HG03135 (cell line): ENCODE data around the gene MAGEC3.
"Not testable (repeated sequence)": the region's sequence is repeated elsewhere in the genome, so short reads cannot be mapped to it uniquely, and the experiment has no call there.

Experiments
- ATAC-seq: cut with Tn5 transposase; IDR thresholded peaks from one replicate; pipeline ENCODE4 v1.9.1; 2021; ENCODE audit warnings: mild to moderate bottlenecking, moderate library complexity; ENCODE audit not compliant: unreplicated experiment

The MAGEC3 gene, protein sequence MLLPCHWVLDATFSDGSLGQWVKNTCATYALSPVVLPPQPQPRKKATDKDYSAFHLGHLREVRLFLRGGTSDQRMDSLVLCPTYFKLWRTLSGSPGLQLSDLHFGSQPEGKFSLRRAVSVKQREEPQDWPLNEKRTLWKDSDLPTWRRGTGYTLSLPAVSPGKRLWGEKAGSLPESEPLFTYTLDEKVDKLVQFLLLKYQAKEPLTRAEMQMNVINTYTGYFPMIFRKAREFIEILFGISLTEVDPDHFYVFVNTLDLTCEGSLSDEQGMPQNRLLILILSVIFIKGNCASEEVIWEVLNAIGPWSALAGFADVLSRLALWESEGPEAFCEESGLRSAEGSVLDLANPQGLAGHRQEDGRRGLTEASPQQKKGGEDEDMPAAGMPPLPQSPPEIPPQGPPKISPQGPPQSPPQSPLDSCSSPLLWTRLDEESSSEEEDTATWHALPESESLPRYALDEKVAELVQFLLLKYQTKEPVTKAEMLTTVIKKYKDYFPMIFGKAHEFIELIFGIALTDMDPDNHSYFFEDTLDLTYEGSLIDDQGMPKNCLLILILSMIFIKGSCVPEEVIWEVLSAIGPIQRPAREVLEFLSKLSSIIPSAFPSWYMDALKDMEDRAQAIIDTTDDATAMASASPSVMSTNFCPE

DNA sequence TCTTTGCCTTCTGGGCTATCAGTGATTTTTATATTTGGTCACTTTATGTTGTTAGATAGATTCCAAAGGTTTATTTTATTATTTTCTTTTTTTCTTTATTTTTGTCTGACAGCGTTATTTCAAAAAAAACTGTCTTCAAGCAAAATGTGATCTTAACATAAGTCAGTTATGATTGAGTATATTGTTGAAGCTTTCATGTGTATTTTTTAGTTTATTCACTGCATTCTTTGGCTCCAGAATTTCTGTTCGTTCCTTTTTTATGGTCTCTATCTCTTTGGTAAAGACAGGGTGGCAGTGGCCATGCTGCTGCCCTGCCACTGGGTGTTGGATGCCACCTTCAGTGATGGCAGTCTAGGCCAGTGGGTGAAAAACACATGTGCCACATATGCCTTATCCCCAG lies at the start of gene MAGEC3:
Gene MAGEC3, plus strand, starts transcription at position 301 of the 400 bp plus-strand sequence. Its CDS starts 0 bp downstream, at position 301.
- no peak for ATAC-seq

DNA sequence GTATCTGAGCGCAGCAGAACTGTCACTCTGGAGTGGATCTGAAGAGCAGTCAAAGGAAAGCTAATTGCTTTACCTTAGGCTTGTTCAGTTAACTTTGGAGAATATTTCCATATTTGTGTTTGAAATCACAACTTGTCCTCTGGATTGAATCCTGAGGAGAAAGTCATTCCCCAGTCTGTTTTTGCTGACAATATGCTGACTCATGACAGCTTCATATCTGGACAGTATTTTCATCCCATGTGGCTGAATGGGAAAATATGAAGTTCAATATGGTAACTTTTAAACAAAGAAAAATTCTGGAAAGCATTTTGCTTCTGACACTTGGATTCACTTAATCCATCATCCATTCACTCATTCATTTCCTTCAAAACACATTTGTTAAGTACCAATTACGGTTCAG lies 46.3 kb upstream of the MAGEC3 start:
- ATAC-seq = no peak

DNA sequence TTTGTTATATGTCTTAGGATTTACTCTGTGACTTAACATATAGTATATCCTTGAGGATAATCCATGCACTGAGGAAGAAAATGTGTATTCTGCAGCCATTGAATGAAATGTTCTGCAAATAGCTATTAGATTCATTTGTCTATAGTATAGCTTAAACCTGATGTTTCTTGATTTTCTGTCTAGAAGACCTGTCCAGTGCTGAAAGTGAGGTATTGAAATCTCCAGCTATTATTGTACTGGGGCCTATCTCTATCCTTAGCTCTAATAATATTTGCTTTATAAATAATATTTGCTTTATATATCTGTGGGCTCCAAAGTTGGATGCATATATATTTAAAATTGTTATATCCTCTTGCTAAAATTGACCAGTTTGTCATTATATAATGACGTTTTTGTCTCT lies 26.7 kb upstream of the MAGEC3 start:
- no peak for ATAC-seq

DNA sequence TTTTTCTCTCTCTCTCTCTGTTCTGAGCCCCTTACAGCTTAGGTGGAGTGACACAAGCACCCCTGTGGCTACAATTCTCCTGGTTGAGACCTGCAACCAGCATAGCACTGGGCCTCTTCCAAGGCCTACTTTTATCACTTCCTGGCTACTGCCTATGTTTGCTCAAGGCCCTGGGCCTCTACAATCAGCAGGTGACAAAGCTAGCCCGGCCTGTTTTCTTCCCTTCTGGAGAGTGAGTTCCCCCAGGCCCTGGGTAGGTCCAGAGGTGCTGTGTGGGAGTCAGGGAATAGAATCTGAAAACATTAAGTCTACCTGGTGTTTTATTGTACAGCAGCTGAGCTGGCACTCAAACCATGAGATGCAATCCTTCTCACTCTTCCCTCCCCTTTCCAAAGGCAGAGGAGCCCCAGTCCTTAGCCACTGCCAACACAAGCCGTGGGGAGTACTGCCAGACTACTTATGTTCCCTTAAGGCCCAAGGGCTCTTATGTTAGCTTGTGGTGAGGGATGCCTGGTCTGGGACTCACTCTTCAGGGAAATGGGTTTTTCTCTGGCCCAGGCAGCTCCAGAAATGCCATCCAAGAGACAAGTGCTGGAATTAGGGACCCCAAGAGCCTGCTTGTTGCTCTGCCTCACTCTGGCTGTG lies 23.8 kb upstream of the MAGEC3 start:
- no peak for ATAC-seq

DNA sequence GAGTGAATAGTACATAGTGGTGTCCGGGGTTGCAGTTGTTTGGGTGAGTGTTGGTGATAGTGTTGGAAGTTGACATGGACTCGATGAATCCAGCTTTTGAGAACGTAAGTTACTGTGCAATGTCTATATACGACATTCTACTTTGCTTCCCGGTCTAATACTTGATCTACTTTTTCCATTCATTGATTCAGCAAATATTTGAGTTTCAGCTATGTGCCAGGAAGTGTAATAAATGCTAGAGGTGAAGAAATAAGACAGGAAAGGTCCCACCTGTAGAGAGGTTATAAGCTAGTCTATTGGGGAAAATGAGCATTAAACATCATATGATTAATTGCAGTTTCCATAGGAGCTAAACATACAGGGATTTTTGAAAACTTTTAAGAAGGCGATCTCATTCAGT lies 22.2 kb upstream of the MAGEC3 start:
- ATAC-seq = no peak

DNA sequence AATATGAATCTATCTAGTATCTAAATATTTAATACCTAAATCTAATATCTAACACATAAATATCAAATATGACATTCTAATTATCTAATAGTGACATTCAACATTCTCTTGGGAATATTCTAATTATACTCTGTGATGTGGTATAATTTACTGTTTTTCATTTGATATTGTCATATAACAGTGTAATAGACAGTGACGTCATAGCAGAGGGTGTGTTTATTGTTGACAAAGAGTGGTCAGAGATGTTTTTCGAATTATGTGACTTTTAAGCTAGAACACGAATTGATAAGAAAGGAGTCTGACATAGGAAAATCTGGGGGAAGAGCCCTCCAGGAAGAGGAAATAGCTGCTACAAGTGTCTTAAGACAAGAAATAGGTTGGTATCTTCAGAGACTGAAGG lies 5.9 kb upstream of the MAGEC3 start:
- ATAC-seq = no peak

DNA sequence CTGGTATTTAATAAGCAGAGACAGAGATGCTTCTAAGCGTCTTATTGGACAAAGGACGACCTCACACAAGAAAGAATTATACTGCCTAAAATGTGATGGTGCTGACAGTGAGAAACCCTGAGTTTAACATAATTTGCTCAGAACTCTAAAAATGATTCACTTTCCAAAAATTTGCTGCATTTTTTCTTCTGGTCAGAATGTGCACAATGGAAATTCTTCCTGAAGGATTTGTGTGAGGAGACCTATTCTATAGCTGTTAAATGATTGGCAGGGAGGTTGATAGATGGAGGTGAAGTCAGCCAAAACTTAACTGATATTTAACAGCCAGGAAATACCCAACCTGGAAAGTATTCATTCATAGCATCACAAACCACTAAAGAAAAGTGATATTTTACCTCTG lies 1.7 kb downstream of the MAGEC3 start:
- ATAC-seq = no peak

DNA sequence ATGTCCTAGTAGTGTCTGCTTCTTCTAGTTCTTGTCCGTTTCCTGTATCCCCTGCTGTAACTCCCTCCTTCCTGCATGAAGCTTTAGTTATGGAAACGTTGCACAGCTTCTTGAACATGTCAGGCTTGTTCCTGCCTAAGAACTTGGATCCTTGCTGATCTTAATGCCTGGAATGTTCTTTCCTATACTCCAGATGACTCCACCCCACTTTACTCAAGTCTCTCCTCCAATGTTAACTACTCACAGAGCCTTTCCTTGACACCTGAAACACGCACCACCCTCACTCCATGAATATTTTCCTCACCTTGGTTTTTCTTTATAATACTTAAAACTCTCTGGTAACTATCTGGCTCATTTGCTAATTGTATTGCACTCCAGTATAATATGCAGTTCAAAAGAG lies 19.4 kb downstream of the MAGEC3 start:
- ATAC-seq = no peak

DNA sequence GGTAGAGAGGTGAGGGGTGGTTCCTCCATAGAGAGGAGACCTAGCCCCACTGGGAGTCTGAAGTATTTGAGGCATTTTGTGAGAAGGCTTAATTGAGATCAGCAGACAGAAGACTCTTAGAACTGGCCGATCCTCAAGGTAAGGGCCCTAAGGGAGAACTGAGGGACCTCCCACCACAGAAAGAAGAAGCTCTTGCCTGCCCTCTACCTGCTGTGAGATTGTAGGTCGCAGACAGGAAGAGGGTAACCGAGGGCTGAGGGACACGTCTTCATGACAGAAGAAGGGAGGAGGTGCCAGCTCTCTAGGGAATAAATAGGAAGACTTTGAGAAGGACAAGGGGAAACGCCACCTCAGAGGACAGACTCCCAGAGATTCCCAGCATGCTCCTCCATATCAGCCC lies 41.5 kb downstream of the MAGEC3 start:
- no peak for ATAC-seq

DNA sequence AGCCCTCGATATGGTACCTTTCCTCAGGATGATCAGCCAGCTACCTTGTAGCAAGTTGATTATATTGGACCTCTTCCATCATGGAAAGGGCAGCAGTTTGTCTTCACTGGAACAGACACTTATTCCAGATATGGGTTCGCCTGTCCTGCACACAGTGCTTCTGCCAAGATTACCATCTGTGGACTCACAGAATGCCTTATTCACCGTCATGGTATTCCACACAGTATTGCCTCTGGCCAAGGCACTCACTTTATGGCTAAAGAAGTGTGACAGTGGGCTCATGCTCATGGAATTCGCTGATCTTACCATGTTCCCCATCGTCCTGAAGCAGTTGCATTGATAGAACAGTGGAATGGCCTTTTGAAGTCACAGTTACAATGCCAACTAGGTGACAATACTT lies 50.7 kb downstream of the MAGEC3 start:
- not testable (repeated sequence) for ATAC-seq

DNA sequence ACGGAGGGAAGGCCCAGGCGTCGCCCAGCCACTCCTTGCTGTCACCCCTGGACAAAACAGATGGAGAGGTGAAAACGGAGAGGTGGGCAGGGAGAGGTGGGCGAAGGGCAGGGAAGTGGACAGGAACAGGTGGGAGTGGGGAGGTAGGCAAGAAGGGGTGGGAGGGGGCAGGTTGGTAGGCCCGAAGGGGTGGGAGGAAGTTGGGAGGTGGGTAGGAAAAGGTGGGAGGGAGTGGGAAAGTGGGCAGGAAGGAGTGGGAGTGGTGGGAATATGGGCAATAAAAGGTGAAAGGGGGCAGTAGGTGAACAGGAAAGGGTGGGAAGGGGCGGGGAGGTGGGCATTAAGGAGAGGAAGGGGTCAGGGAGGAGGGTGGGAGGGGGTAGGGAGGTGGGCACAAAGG lies 56.6 kb downstream of the MAGEC3 start:
- no peak for ATAC-seq

DNA sequence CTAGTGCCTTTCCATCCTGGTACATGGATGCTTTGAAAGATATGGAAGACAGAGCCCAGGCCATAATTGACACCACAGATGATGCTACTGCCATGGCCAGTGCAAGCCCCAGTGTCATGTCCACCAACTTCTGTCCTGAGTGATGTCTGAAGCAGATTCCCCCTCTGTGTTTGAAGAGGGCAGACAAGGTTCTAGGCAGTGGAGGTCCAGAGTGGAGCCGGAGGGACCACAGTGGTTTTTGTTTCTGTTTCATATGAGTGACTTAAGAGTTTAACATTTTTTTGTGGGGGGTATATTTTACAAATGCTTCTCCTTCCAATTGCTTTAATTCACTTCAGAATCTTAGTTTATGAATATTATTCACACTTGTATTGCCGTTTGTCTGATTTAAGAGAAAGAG lies 59.6 kb downstream of the MAGEC3 start:
- ATAC-seq = no peak

DNA sequence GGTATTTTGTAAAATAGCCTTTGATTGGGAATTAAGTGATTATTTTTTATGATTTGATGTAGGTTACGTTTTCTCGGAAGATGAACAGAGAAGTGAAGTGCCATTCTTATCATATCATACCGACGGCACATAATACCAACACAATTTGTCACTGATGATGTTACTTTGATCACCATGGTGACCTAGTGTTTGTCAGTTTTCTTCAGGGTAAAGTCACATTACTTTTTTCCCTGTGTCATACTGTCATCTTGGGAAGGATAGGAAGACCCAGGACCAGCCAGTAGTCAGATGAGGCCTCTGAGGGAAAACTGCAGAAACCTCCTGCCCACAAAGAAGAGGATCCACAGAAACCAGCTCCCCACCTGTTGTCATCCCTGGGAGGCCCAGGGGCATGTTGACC lies 64.2 kb downstream of the MAGEC3 start:
- ATAC-seq = no peak

DNA sequence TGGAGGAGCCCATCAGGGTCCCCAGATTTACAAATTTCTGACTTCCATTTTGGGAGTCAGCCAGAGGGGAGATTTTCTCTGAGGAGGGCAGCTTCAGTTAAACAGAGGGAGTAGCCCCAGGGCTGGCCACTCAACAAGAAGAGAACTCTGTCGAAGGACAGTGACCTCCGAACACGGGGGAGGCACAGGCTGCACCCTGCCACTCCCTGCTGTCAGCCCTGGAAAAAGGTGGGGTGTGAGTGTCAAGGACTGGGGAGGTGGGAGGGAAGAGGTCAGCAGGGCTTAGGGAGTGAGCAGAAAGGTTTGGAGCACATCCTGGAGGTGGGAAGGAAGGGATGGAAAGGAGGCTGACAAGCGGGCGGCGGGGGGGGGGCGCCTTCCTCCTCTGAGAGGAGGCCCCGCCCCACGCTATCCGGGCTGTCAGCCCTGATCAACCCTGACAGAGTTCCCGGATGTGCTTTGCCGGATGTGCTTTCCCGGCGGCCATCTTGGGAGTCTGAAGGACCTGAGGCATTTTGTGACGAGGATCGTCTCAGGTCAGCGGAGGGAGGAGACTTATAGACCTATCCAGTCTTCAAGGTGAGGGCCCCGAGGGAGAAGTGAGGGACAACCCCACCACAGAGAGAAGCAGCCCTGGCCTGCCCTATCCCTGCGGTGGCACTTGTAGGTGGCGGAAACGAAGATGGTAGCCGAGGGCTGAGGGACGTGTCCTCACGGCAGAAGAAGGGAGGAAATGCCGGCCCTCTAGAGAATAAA lies 65.5 kb downstream of the MAGEC3 start, which contains the start of gene MAGEC1:
Gene MAGEC1, plus strand, starts transcription at position 495 of the 756 bp plus-strand sequence. CDS start 1,179 bp downstream, outside the sequence.
- no peak for ATAC-seq

DNA sequence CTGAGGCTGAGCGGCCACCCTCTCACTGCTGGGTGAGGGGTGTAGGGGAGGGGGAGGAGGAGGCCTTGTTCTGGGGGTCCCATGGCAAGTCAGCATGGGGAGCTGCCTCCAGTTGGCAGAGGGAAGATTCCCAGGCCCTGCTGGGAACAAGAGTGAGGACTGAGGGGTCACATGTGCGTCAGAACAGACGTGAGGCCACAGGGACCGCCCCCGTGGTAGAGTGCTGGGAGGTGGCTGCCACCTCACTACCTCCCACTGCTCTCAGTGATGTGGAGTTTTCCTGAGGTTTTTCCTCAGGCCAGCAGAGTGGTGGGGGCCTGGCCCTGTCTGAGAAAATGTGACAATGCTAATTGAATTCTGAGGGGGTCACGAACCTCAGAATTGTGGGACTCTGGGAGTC lies 66.1 kb downstream of the MAGEC3 start:
- no peak for ATAC-seq

DNA sequence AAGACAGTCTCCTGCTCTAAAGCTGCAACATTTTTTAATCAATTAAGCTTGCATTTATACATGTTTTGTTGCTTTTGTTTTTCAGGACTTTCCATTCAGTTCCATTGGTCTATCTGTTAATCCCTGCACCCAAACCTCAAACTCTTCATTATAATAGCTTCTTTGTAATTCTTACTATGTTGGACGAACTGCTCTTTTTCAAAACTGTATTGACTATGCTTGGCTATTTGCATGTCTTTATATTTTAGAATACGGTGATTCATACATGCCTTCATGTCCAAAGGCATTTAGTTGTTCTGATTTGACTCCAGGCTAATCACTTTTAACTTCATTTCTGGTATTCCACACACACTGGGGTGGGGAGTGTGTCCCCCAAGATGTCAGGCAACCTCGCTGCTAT lies 79.7 kb downstream of the MAGEC3 start:
- ATAC-seq = no peak

DNA sequence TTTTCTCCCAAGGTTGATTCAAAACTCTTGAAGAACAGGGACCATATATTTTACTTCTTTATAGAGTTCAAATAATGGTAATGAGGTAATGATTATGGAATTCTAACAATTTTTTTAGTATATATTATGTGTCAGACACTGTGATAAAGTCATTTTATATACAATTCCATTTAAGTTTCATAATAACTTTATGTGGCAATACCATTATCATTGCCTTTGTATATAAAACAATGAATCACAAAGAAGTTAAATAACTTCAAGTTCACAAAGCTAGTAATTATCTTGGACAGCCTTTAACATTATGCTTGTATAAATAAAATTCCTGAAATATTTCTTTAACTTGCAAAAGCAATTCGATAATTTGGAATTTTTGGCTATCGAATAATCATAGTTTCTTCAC lies 86.2 kb downstream of the MAGEC3 start:
- no peak for ATAC-seq

DNA sequence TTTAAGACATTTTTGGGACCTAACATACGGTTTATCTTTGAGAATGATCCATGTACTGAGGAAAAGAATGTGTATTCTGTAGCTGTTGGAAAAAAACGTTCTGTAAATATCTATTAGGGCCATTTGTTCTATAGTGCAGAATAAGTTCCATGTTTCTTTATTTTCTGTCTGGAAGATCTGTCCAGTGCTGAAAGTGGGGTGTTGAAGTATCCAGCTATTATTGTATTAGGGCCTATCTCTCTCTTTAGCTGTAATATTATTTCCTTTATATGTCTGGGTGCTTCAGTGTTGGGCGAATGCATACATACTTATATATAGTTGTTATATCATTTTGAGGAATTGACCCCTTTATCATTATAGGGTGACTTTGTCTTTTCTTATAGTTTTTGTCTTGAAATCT lies 90.3 kb downstream of the MAGEC3 start:
- no peak for ATAC-seq

DNA sequence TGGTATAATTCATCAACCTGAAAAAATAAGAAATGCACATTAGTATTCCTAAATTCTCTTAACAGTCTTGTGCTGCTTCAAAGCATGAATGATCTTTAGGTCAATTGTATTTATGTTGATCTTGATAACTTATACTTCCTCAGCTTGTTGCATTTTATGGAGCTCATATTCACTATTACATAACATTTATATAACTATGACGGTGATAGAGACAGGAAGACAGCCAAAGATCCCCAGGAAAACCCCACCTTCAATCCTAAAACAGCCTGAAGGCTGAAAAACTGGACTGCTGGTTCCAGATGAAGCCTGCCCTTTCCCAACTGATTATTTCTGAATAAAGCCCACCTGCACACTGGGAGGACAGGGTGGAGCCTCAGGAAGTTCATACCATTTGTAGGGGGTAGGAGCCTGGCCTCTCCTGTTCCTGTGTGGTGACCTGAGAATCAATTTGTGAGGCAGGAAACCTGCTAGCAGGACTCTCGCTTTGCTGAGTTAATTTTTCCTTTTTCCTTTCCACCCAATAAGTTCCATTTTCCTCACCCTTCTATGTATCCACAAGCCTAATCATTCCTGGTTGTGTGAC lies 96.0 kb downstream of the MAGEC3 start:
- ATAC-seq = no peak

DNA sequence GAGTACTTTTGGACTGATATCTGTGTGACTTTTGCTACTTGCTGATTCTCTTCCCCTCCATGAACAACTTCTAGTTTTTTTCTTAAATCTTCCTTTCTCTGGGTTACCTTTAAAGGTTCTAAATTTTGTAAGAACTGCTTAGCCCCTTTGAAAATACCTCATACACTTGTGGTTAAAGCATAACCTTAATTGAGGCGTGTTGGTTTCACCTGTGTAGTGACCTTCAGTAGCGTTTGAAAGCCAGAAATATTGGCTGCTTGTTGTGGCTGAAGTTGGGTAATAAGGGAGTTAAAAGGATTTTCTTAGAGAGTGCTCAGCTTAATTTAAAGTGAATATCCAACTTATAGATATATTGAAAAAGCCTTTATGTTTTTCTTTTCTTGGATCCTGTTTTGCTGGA lies 97.5 kb downstream of the MAGEC3 start:
- ATAC-seq = no peak

DNA sequence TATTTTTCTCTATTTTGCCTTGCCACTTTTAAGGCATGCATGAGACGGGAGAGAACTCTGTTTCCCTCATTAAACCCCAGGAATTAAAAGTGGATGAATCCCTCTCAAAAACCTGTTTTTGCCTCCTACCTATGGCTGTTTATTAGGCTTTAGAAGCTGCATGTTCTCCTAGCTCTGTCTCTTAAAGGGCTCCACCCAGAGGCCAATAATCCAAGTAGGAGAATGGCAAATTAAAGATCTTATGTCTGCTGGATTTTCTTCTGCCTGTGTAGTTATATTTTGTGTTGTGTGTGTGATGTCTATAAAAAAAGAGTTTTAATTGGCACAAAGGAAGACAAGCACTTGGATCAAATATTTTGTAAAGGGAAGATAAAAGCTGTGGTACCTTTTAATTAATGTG lies 98.0 kb downstream of the MAGEC3 start:
- ATAC-seq = no peak
